CD4-positive, alpha-beta T cell (primary cell): ENCODE results near the gene FBLN5. TPM values are rescaled to one million over a fixed set of nuclear protein-coding genes. Genes with fewer than 3 reads are reported as not detected.

Experiments
- ATAC-seq: fragments of 200-7000 bp; cut with Tn5 transposase; one replicate; pipeline ENCODE4 v1.10.0; 2022; ENCODE audit warnings: mild to moderate bottlenecking; ENCODE audit not compliant: poor library complexity
- CTCF ChIA-PET: fragments of 350-600 bp; sonication (Branson Sonifier 250); formaldehyde crosslinking; loops from one replicate; lab custom pipeline; 2021; ENCODE audit warnings: antibody characterized with exemption, inconsistent platforms; lab: Charles Lee
- POLR2A ChIA-PET: fragments of 350-600 bp; sonication (Branson Sonifier 250); formaldehyde crosslinking; loops from one replicate; lab custom pipeline; 2021; ENCODE audit warnings: antibody characterized with exemption, inconsistent platforms; lab: Charles Lee
- DNase-seq, 14 experiments: peaks; one replicate each; pipeline ENCODE4 v3.0.0-alpha.2; 2013 to 2020; ENCODE audit warnings: mixed read lengths in 2 of 14
- H3K27ac ChIP-seq, 2 donors: one replicate each; pipeline versions ENCODE4 v1.5.1 to v1.7.0; 2013; ENCODE audit warnings: low read length in 2 of 2, low read depth in 1 of 2, mild to moderate bottlenecking in 1 of 2
- H3K27me3 ChIP-seq, 2 experiments: 1 replicate in 1 of 2; 2 replicates in 1 of 2; pipeline versions ENCODE4 v1.6.1 to v1.7.0; 2013; ENCODE audit warnings: low read length in 2 of 2, control low read depth in 1 of 2, mild to moderate bottlenecking in 1 of 2, moderate library complexity in 1 of 2; ENCODE audit not compliant: insufficient read depth in 2 of 2, control insufficient read depth in 1 of 2
- H3K36me3 ChIP-seq: one replicate; pipeline ENCODE4 v1.6.1; 2013; ENCODE audit warnings: low read length, control low read depth; ENCODE audit not compliant: insufficient read depth
- H3K4me1 ChIP-seq: one replicate; pipeline ENCODE4 v1.6.1; 2013; ENCODE audit warnings: low read length, control low read depth; ENCODE audit not compliant: insufficient read depth
- H3K4me3 ChIP-seq: one replicate; pipeline ENCODE4 v1.5.1; 2013; ENCODE audit warnings: mild to moderate bottlenecking, low read length, moderate library complexity
- H3K9me3 ChIP-seq, 2 experiments: 1 replicate in 1 of 2; 2 replicates in 1 of 2; pipeline versions ENCODE4 v1.6.1 to v1.7.0; 2013; ENCODE audit warnings: low read length in 2 of 2, mild to moderate bottlenecking in 2 of 2, control low read depth in 1 of 2, moderate library complexity in 1 of 2; ENCODE audit not compliant: control insufficient read depth in 1 of 2, insufficient read depth in 1 of 2
- H3K27ac Mint-ChIP-seq: one replicate; pipeline ENCODE4 v1.8.0; 2020; ENCODE audit warnings: mixed read lengths
- H3K27me3 Mint-ChIP-seq: one replicate; pipeline ENCODE4 v1.8.0; 2021; ENCODE audit warnings: mixed read lengths
- H3K36me3 Mint-ChIP-seq: one replicate; pipeline ENCODE4 v1.8.0; 2021; ENCODE audit warnings: low read depth, mixed read lengths
- H3K4me1 Mint-ChIP-seq: one replicate; pipeline ENCODE4 v1.8.0; 2021; ENCODE audit warnings: low read depth, mixed read lengths
- H3K4me3 Mint-ChIP-seq: one replicate; pipeline ENCODE4 v1.8.0; 2020; ENCODE audit warnings: mild to moderate bottlenecking, mixed read lengths
- H3K9me3 Mint-ChIP-seq: one replicate; pipeline ENCODE4 v1.8.0; 2020; ENCODE audit warnings: mixed read lengths
- intact Hi-C, 2 experiments: fragments of 100-400 bp; cut with DNase I in 1 of 2; cut with micrococcal nuclease in 1 of 2; formaldehyde crosslinking; loops; one replicate each; pipeline versions ENCODE4 v1.15.1 to v1.9.0; 2023 to 2025; cut with DNase I, micrococcal nuclease
- total RNA-seq, 174 experiments: library from RNA in 2 of 174; stranded (reverse) in 2 of 174; gene quantifications; one replicate each; pipeline ENCODE4 v1.2.3 and lab custom pipeline; 2021 to 2026
- TF ChIP-seq, protein P1 (sequence below): fragments of 200-600 bp; IDR thresholded peaks from one replicate; pipeline ENCODE4 v1.8.0; 2022; ENCODE audit warnings: antibody characterized with exemption, mild to moderate bottlenecking

The FBLN5 gene
- total RNA-seq, 2 experiments from 2014 or later, result 1.2 to 1.5 TPM

DNA sequence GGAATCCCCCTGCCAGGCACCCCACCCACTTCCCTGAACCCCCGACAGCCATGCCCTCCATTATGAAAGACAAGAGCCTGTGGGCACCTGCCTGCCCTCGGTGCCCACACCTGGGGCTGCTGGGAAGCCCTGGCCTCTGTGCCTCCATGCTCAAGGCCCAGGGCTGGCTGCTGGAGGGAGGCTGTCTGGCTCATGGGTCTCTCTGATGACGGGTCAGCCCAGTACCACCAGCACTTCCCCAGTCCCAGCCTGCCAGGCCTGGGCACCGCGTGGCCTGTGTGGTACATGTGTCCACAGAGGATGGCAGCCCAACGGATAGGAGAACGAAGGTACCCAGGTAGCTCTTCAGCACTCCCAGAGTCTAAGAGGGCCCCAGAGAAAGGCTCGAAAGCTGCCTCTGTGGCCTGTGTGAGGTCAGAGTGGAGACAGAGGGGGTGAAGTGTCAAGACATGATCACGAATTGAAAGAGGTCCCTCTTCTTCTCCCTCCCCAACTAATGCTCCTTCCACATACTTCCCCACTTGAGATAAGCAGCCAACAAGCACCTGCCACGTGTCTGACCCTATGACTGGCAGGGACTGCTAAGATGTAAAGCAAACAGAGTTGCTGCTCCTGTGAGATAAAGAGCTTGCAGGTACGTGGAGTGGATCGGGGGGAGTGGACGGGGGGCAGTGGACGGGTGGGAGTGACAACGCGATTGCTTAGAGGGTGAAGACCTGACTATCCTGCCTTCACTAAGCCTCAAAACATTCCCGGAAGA, 21.2 kb downstream of the FBLN5 start:
- Histone ChIP-seq H3K9me3 (no peaks in the 10 kb centered on the region), H3K4me1 (no peaks in the 10 kb centered on the region), H3K27me3 (no peaks in the 10 kb centered on the region), H3K27ac (no peak overlapping the region), H3K4me3 (no peak overlapping the region), H3K36me3 (no peaks in the 10 kb centered on the region)
- TF ChIP-seq, protein P1, sequence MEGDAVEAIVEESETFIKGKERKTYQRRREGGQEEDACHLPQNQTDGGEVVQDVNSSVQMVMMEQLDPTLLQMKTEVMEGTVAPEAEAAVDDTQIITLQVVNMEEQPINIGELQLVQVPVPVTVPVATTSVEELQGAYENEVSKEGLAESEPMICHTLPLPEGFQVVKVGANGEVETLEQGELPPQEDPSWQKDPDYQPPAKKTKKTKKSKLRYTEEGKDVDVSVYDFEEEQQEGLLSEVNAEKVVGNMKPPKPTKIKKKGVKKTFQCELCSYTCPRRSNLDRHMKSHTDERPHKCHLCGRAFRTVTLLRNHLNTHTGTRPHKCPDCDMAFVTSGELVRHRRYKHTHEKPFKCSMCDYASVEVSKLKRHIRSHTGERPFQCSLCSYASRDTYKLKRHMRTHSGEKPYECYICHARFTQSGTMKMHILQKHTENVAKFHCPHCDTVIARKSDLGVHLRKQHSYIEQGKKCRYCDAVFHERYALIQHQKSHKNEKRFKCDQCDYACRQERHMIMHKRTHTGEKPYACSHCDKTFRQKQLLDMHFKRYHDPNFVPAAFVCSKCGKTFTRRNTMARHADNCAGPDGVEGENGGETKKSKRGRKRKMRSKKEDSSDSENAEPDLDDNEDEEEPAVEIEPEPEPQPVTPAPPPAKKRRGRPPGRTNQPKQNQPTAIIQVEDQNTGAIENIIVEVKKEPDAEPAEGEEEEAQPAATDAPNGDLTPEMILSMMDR, result no peak
- CTCF ChIA-PET, result no interaction called here
- ATAC-seq (no peak), DNase-seq (no peak)
- intact Hi-C loops, result no loop called here
- H3K4me3 Mint-ChIP-seq, result no peak overlapping the region
- no peaks in the 10 kb centered on the region for H3K27me3 Mint-ChIP-seq
- H3K4me1 Mint-ChIP-seq, result no peaks in the 10 kb centered on the region
- POLR2A ChIA-PET, result no interaction called here
- no peaks in the 10 kb centered on the region for H3K9me3 Mint-ChIP-seq
- H3K36me3 Mint-ChIP-seq, result no peaks in the 10 kb centered on the region
- H3K27ac Mint-ChIP-seq, result no peak overlapping the region

DNA sequence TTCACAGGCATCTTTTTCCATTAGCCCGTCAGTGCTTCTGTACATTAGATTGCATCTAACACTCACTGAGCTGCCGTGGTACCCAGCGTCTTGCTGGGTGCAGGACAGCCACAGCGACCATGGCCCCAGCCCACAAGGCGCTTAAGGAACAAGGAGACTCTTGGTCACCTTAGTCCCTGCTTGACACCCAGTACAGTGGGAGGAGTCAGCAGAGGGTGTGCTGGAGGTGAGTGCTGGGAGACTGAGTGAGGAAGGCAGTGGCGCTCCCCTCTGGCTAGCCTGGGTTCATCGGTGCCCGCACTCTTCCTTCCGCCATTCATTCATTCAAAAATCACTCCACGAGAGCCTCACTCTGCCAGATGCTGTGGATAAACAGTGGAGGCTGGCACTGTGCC, 21.8 kb downstream of the FBLN5 start:
- H3K36me3 ChIP-seq, result no peaks in the 10 kb centered on the region
- no peak for DNase-seq
- H3K4me1 Mint-ChIP-seq, result no peaks in the 10 kb centered on the region
- H3K4me3 ChIP-seq, result no peak overlapping the region
- H3K4me1 ChIP-seq, result no peaks in the 10 kb centered on the region
- ChIA-PET CTCF (no interaction called here), POLR2A (no interaction called here)
- no peaks in the 10 kb centered on the region for H3K27me3 ChIP-seq
- intact Hi-C loops, result no loop called here
- H3K27me3 Mint-ChIP-seq, result no peaks in the 10 kb centered on the region
- no peaks in the 10 kb centered on the region for H3K9me3 ChIP-seq
- no peak overlapping the region for H3K4me3 Mint-ChIP-seq
- no peak for ATAC-seq
- TF ChIP-seq, protein P1, result no peak
- H3K27ac ChIP-seq, result no peak overlapping the region
- no peaks in the 10 kb centered on the region for H3K36me3 Mint-ChIP-seq
- no peak overlapping the region for H3K27ac Mint-ChIP-seq
- no peaks in the 10 kb centered on the region for H3K9me3 Mint-ChIP-seq

DNA sequence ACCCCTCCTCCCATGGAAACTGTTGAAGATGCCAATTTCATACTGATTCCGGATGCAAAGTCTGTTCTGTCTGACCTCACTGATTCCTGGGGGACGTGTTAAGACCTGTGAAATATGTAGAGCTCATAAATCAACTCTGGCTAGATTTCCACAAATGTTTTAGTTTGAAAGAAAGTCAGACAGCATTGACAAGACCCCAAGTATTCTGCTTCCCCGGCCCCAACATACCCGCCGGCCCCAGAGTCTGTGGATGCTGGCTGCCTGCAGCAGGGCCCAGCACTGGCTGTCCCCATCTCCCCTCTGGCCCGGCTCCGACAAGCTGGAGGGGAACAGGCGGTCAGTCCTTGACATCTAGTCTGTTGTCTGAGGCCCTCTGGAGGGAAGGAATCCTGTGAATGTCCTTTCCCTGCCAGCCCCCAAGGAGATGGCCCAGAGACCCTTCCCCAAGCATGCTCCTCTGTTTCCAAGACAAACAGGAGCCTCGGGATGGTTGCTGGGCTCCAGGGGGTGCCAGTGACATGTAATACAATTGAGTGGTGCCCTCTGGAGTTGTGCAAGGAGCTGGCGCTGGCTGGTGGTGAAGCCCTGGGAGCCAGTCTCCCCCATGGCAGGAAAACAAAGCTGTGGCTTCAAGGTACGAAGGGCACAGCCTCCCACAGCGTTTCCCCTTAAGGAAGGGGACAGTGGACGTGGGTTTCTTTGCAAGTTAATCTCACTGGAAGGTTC, 22.3 kb downstream of the FBLN5 start:
- H3K36me3 ChIP-seq, result no peaks in the 10 kb centered on the region
- Mint-ChIP-seq H3K9me3 (no peaks in the 10 kb centered on the region), H3K4me1 (no peaks in the 10 kb centered on the region), H3K27me3 (no peaks in the 10 kb centered on the region), H3K36me3 (no peaks in the 10 kb centered on the region), H3K27ac (no peak overlapping the region), H3K4me3 (no peak overlapping the region)
- DNase-seq (no peak), ATAC-seq (no peak)
- POLR2A ChIA-PET, result no interaction called here
- H3K27ac ChIP-seq, result no peak overlapping the region
- intact Hi-C loops, result no loop called here
- no peaks in the 10 kb centered on the region for H3K27me3 ChIP-seq
- TF ChIP-seq, protein P1, result no peak
- no peaks in the 10 kb centered on the region for H3K4me1 ChIP-seq
- H3K4me3 ChIP-seq, result no peak overlapping the region
- CTCF ChIA-PET, result interaction anchor here (0.5 kb wide), 1 partner anchor 1226 kb away, joined by 3 read pairs; no protein-coding TSS in a partner anchor
- no peaks in the 10 kb centered on the region for H3K9me3 ChIP-seq
